NAMALWA (cell line): ENCODE measurements around the gene HIF1AN.
A peak's percentile ranks its signal among the peaks of the same experiment; 100 is the strongest.

Source experiments
- DNase-seq: peaks from one replicate; pipeline ENCODE4 v3.0.0-alpha.2; 2015; ENCODE audit warnings: low spot score

Gene HIF1AN

GRCh38 chr10:100522107-100522801, 13.5 kb upstream of the HIF1AN start:
- DNase-seq, result no peak

- DNase-seq, result no peak
Observed at GRCh38 chr10:100522945-100523344, 12.8 kb upstream of the HIF1AN start.

GRCh38 chr10:100524206-100524605, 11.5 kb upstream of the HIF1AN start:
- no peak for DNase-seq

- peak; percentile 22 for DNase-seq
Observed at GRCh38 chr10:100524638-100525037, 11.1 kb upstream of the HIF1AN start.

- peak; percentile 26 for DNase-seq
Observed at GRCh38 chr10:100528123-100528886, 7.4 kb upstream of the HIF1AN start.

- DNase-seq, result peak; percentile 37
Observed at GRCh38 chr10:100528921-100529474, 6.7 kb upstream of the HIF1AN start.

- DNase-seq, result peak; percentile 88
Observed at GRCh38 chr10:100529475-100530298, 6.1 kb upstream of the HIF1AN start, which contains the start of gene NDUFB8. NDUFB8 (minus strand) TSS chr10:100529871; CDS start chr10:100529851, 20 bp downstream.

GRCh38 chr10:100531761-100532160, 4.0 kb upstream of the HIF1AN start:
- peak; percentile 28 for DNase-seq

GRCh38 chr10:100534726-100535125, 1.0 kb upstream of the HIF1AN start:
- DNase-seq, result peak; percentile 28

- no peak for DNase-seq
Observed at GRCh38 chr10:100535338-100535714, 417 bp upstream of the HIF1AN start.

- no peak for DNase-seq
Observed at GRCh38 chr10:100537475-100537874, 1.7 kb downstream of the HIF1AN start.

- DNase-seq, result no peak
Observed at GRCh38 chr10:100544950-100545349, 9.2 kb downstream of the HIF1AN start.

- no peak for DNase-seq
Observed at GRCh38 chr10:100551196-100551595, 15.5 kb downstream of the HIF1AN start.

GRCh38 chr10:100551738-100552137, 16.0 kb downstream of the HIF1AN start:
- DNase-seq, result no peak

- DNase-seq, result no peak
Observed at GRCh38 chr10:100553929-100554328, 18.2 kb downstream of the HIF1AN start.

GRCh38 chr10:100554902-100555301, 19.2 kb downstream of the HIF1AN start:
- no peak for DNase-seq

GRCh38 chr10:100560248-100560647, 24.5 kb downstream of the HIF1AN start:
- no peak for DNase-seq

GRCh38 chr10:100561005-100561404, 25.3 kb downstream of the HIF1AN start:
- no peak for DNase-seq

- peak; percentile 61 for DNase-seq
Observed at GRCh38 chr10:100562008-100562672, 26.4 kb downstream of the HIF1AN start.

GRCh38 chr10:100565206-100565985, 29.7 kb downstream of the HIF1AN start:
- no peak for DNase-seq

- no peak for DNase-seq
Observed at GRCh38 chr10:100566561-100566960, 30.8 kb downstream of the HIF1AN start.
